IMR-90 (cell line): ENCODE measurements around the gene LILRA1. TPM values are rescaled to one million over a fixed set of nuclear protein-coding genes. Genes with fewer than 3 reads are reported as not detected.

Source experiments
- ATAC-seq: fragments of 200-7000 bp; cut with Tn5 transposase; 2 replicates; pipeline ENCODE4 v1.9.1; 2020; ENCODE audit warnings: low read depth, mild to moderate bottlenecking, moderate library complexity
- BruUV-seq: library from RNA; stranded (reverse); fragments of 400-500 nt; replicated peaks from 2 replicates; lab custom pipeline; 2021; lab: Mats Ljungman, UMichigan
- CTCF ChIA-PET: fragments of 300-600 bp; formaldehyde crosslinking; extraction: SDS; loops from one replicate; lab custom pipeline; 2021; ENCODE audit warnings: antibody characterized with exemption; lab: Yijun Ruan, JAX
- POLR2A ChIA-PET: fragments of 300-600 bp; sonication (Branson Sonifier 250); formaldehyde crosslinking; loops from one replicate; lab custom pipeline; 2022; ENCODE audit warnings: antibody characterized with exemption; ENCODE audit not compliant: unreplicated experiment; lab: Charles Lee
- DNase-seq: peaks from one replicate; pipeline ENCODE4 v3.0.0; 2013
- H2AFZ ChIP-seq: replicated peaks from 2 replicates; pipeline ENCODE3; 2013; ENCODE audit warnings: low read length, mild to moderate bottlenecking; ENCODE audit not compliant: poor library complexity
- H2AK5ac ChIP-seq: 2 replicates; pipeline ENCODE4 v1.6.1; 2013; ENCODE audit warnings: low read depth, low read length, inconsistent platforms
- H2AK9ac ChIP-seq: replicated peaks from 2 replicates; pipeline ENCODE3; 2013; ENCODE audit warnings: mild to moderate bottlenecking, low read depth, low read length, moderate library complexity; ENCODE audit not compliant: poor library complexity
- H2BK120ac ChIP-seq: 2 replicates; pipeline ENCODE4 v1.6.1; 2013; ENCODE audit warnings: low read depth, low read length, inconsistent platforms
- H2BK15ac ChIP-seq: 3 replicates; pipeline ENCODE4 v1.6.1; 2013; ENCODE audit warnings: low read depth, low read length, inconsistent platforms
- H2BK20ac ChIP-seq: 2 replicates; pipeline ENCODE4 v1.6.1; 2013; ENCODE audit warnings: low read depth, mild to moderate bottlenecking, inconsistent platforms, low read length, moderate library complexity
- H2BK5ac ChIP-seq: 2 replicates; pipeline ENCODE4 v1.6.1; 2013; ENCODE audit warnings: mild to moderate bottlenecking, low read depth, low read length, inconsistent platforms; ENCODE audit not compliant: poor library complexity, severe bottlenecking
- H3K14ac ChIP-seq: replicated peaks from 2 replicates; pipeline ENCODE4 v1.6.1; 2013; ENCODE audit warnings: low read depth, low read length, inconsistent platforms
- H3K18ac ChIP-seq: 2 replicates; pipeline ENCODE4 v1.6.1; 2013; ENCODE audit warnings: low read depth, low read length, control low read depth
- H3K23ac ChIP-seq: 2 replicates; pipeline ENCODE4 v1.6.1; 2013; ENCODE audit warnings: low read depth, low read length, inconsistent platforms
- H3K27ac ChIP-seq: 2 replicates; pipeline ENCODE4 v1.5.1; 2013; ENCODE audit warnings: mild to moderate bottlenecking, control low read depth, low read length; ENCODE audit not compliant: insufficient read depth
- H3K27me3 ChIP-seq: 2 replicates; pipeline ENCODE4 v1.6.1; 2013; ENCODE audit warnings: low read length; ENCODE audit not compliant: control insufficient read depth, insufficient read depth
- H3K36me3 ChIP-seq: 2 replicates; pipeline ENCODE4 v1.6.1; 2013; ENCODE audit warnings: low read length, mixed read lengths; ENCODE audit not compliant: control insufficient read depth, insufficient read depth
- H3K4ac ChIP-seq: 2 replicates; pipeline ENCODE4 v1.6.1; 2013; ENCODE audit warnings: low read depth, low read length, inconsistent platforms
- H3K4me1 ChIP-seq: 2 replicates; pipeline ENCODE4 v1.6.1; 2013; ENCODE audit warnings: low read length, mixed read lengths; ENCODE audit not compliant: control insufficient read depth, insufficient read depth
- H3K4me2 ChIP-seq: 2 replicates; pipeline ENCODE4 v1.6.1; 2013; ENCODE audit warnings: low read depth, mild to moderate bottlenecking, control low read depth, low read length, moderate library complexity
- H3K4me3 ChIP-seq: 2 replicates; pipeline ENCODE4 v1.5.1; 2013; ENCODE audit warnings: low read depth, mild to moderate bottlenecking, control low read depth, low read length, moderate library complexity; ENCODE audit not compliant: insufficient read depth
- H3K56ac ChIP-seq: 2 replicates; pipeline ENCODE4 v1.6.1; 2013; ENCODE audit warnings: low read length, inconsistent platforms; ENCODE audit not compliant: insufficient read depth; ENCODE audit errors: extremely low read depth
- H3K79me1 ChIP-seq, 2 experiments: 2 replicates each; pipeline ENCODE4 v1.6.1; 2013; ENCODE audit warnings: low read length in 2 of 2, inconsistent platforms in 1 of 2, low read depth in 1 of 2
- H3K9ac ChIP-seq: 2 replicates; pipeline ENCODE4 v1.6.1; 2013; ENCODE audit warnings: low read depth, low read length, control low read depth
- H3K9me1 ChIP-seq: 2 replicates; pipeline ENCODE4 v1.6.1; 2013; ENCODE audit warnings: low read length, inconsistent platforms; ENCODE audit not compliant: insufficient read depth
- H3K9me3 ChIP-seq: 2 replicates; pipeline ENCODE4 v1.6.1; 2013; ENCODE audit warnings: low read length; ENCODE audit not compliant: control insufficient read depth, insufficient read depth
- H4K20me1 ChIP-seq: 2 replicates; pipeline ENCODE4 v1.6.1; 2013; ENCODE audit warnings: low read length, inconsistent platforms; ENCODE audit not compliant: insufficient read depth
- H4K5ac ChIP-seq: 2 replicates; pipeline ENCODE4 v1.6.1; 2013; ENCODE audit warnings: mild to moderate bottlenecking, low read depth, low read length, control low read depth
- H4K8ac ChIP-seq, 2 experiments: 2 replicates each; pipeline ENCODE4 v1.6.1; 2013; ENCODE audit warnings: low read depth in 2 of 2, low read length in 2 of 2, control low read depth in 1 of 2, inconsistent platforms in 1 of 2
- H4K91ac ChIP-seq: 2 replicates; pipeline ENCODE4 v1.6.1; 2013; ENCODE audit warnings: low read depth, low read length, inconsistent platforms; ENCODE audit not compliant: insufficient read depth
- BHLHE40 ChIP-seq: fragments of 150-350 bp; IDR thresholded peaks from 2 replicates; pipeline ENCODE4 v1.6.1; 2016; ENCODE audit warnings: mild to moderate bottlenecking, low read depth, low read length
- CEBPB ChIP-seq: IDR thresholded peaks from 2 replicates; pipeline ENCODE4 v1.6.1; 2012; ENCODE audit warnings: low read depth, low read length, improper control_type of control experiment
- CHD1 ChIP-seq: IDR thresholded peaks from 2 replicates; pipeline ENCODE4 v1.6.1; 2012; ENCODE audit warnings: low read depth, low read length, improper control_type of control experiment
- FOS ChIP-seq: fragments of 150-350 bp; IDR thresholded peaks from 2 replicates; pipeline ENCODE4 v1.6.1; 2016; ENCODE audit warnings: low read depth, low read length
- MAFK ChIP-seq: IDR thresholded peaks from 2 replicates; pipeline ENCODE4 v1.6.1; 2012; ENCODE audit warnings: low read depth, low read length, improper control_type of control experiment
- MAZ ChIP-seq: IDR thresholded peaks from 2 replicates; pipeline ENCODE4 v1.6.1; 2012; ENCODE audit warnings: low read depth, mild to moderate bottlenecking, low read length, improper control_type of control experiment, moderate library complexity, borderline replicate concordance
- MXI1 ChIP-seq: IDR thresholded peaks from 2 replicates; pipeline ENCODE4 v1.6.1; 2012; ENCODE audit warnings: low read depth, mild to moderate bottlenecking, low read length, moderate library complexity, borderline replicate concordance
- NFE2L2 ChIP-seq: fragments of 150-350 bp; IDR thresholded peaks from 2 replicates; pipeline ENCODE4 v1.6.1; 2016; ENCODE audit warnings: low read depth, mild to moderate bottlenecking, low read length
- POLR2A ChIP-seq: IDR thresholded peaks from 2 replicates; pipeline ENCODE4 v1.6.1; 2012; ENCODE audit warnings: mild to moderate bottlenecking, low read depth, low read length
- RAD21 ChIP-seq: IDR thresholded peaks from 2 replicates; pipeline ENCODE4 v1.6.1; 2012; ENCODE audit warnings: low read length, improper control_type of control experiment
- RCOR1 ChIP-seq: IDR thresholded peaks from 2 replicates; pipeline ENCODE4 v1.6.1; 2012; ENCODE audit warnings: mild to moderate bottlenecking, low read length, improper control_type of control experiment; ENCODE audit not compliant: insufficient replicate concordance
- RFX5 ChIP-seq: IDR thresholded peaks from 2 replicates; pipeline ENCODE4 v1.8.0; 2012; ENCODE audit warnings: low read depth, mild to moderate bottlenecking, low read length, moderate library complexity
- SMC3 ChIP-seq: fragments of 150-350 bp; IDR thresholded peaks from 2 replicates; pipeline ENCODE4 v1.6.1; 2016; ENCODE audit warnings: low read depth, mild to moderate bottlenecking, antibody characterized with exemption, low read length, moderate library complexity
- WGBS, 2 experiments: methylation state at CpG; one replicate each; pipeline versions ENCODE4 v1.1.5 to v1.1.7; 2013; ENCODE audit warnings: missing lambda C conversion rate in 2 of 2; ENCODE audit not compliant: insufficient read length in 1 of 2; ENCODE audit errors: extremely low coverage in 2 of 2; 5-methylcytosine and 5-hydroxymethylcytosine counted together
- dilution Hi-C: fragments of 300-500 bp; cut with HindIII; formaldehyde crosslinking; loops from one replicate; pipeline ENCODE4 v1.14.3; 2018; ENCODE audit warnings: low sequenced_read_pairs; ENCODE audit not compliant: unreplicated experiment
- in situ Hi-C: fragments of 300-500 bp; cut with MboI; formaldehyde crosslinking; loops from 3 replicates; pipeline ENCODE4 v1.14.3; 2019; ENCODE audit warnings: low sequenced_read_pairs, inconsistent platforms, mixed read lengths
- intact Hi-C: fragments of 100-400 bp; cut with micrococcal nuclease; formaldehyde crosslinking; loops from 2 replicates; pipeline ENCODE4 v1.10.0; 2022
- polyA plus RNA-seq, 3 experiments: library from polyadenylated mRNA; depleted of rRNA; stranded (reverse); fragments of >200 nt; gene quantifications; 2 replicates each; pipeline ENCODE4 v1.2.3, GENCODE V29; 2012; ENCODE audit warnings: low replicate concordance in 1 of 3
- total RNA-seq: library from RNA; depleted of rRNA; stranded (reverse); fragments of >200 nt; gene quantifications from 2 replicates; pipeline ENCODE4 v1.2.3, GENCODE V29; 2012
- TF ChIP-seq, protein P1 (sequence below): fragments of 150-350 bp; IDR thresholded peaks from 2 replicates; pipeline ENCODE4 v1.6.1; 2017; ENCODE audit warnings: mild to moderate bottlenecking, antibody characterized with exemption, low read length, low read depth
- TF ChIP-seq, protein P2 (sequence below): fragments of 150-350 bp; IDR thresholded peaks from 2 replicates; pipeline ENCODE4 v1.6.1; 2016; ENCODE audit warnings: low read depth, mild to moderate bottlenecking, low read length, moderate library complexity, borderline replicate concordance
- TF ChIP-seq, protein P3 (sequence below): conservative IDR thresholded peaks from 2 replicates; pipeline ENCODE4 v1.5.1; 2012; ENCODE audit warnings: mild to moderate bottlenecking, low read depth, low read length, improper control_type of control experiment

LILRA1 gene
- total and polyA plus RNA-seq, 2 of the 4 experiments (the other 2 are of a cell fraction) = not detected

DNA sequence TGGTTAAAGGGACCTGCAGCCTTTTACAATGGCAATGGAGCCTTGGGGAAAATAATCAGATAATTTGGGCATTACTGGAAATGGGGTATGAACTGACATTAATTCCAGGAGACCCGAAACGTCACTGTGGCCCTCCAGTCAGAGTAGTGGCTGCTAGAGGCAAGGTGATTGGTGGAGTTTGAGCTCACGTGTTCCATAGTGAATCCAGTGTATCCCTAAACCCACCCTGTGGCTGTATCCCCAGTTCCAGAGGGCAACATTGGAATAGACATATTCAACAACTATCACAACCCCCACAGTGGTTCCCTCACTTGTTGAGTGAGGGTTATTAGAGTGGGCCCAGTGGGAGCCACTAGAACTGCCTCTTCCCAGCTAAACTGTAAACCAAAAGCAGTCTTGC lies 23.1 kb upstream of the LILRA1 start:
- no peaks in the 10 kb centered on the region for H3K4me1 ChIP-seq
- no peak overlapping the region for H3K14ac ChIP-seq
- H3K4ac ChIP-seq = no peak overlapping the region
- no peak overlapping the region for H3K4me3 ChIP-seq
- dilution Hi-C loops = no loop called here
- H2BK15ac ChIP-seq = no peak overlapping the region
- no peak overlapping the region for H2AK5ac ChIP-seq
- H4K8ac ChIP-seq = no peak overlapping the region
- H3K79me1 ChIP-seq = no peaks in the 10 kb centered on the region
- WGBS, 2 experiments = no CpG with 5 or more reads among the region's 3 CpGs
- no peak overlapping the region for H2BK120ac ChIP-seq
- in situ Hi-C loops = no loop called here
- no peaks in the 10 kb centered on the region for H3K9me1 ChIP-seq
- no peak overlapping the region for H2AK9ac ChIP-seq
- no peak overlapping the region for H3K18ac ChIP-seq
- no peaks in the 10 kb centered on the region for H3K36me3 ChIP-seq
- no peak overlapping the region for H3K4me2 ChIP-seq
- no peak overlapping the region for H2BK5ac ChIP-seq
- TF ChIP-seq, protein P1, sequence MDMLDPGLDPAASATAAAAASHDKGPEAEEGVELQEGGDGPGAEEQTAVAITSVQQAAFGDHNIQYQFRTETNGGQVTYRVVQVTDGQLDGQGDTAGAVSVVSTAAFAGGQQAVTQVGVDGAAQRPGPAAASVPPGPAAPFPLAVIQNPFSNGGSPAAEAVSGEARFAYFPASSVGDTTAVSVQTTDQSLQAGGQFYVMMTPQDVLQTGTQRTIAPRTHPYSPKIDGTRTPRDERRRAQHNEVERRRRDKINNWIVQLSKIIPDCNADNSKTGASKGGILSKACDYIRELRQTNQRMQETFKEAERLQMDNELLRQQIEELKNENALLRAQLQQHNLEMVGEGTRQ = no peak
- no peak for TF ChIP-seq RFX5
- no peak for TF ChIP-seq CHD1
- no peak for TF ChIP-seq POLR2A
- no peak for TF ChIP-seq BHLHE40
- no peak for TF ChIP-seq CEBPB
- no peak for TF ChIP-seq MXI1
- TF ChIP-seq NFE2L2 = no peak
- TF ChIP-seq MAFK = no peak
- no peak for TF ChIP-seq RAD21
- no peak for TF ChIP-seq SMC3
- no peak for TF ChIP-seq FOS
- no peak for TF ChIP-seq RCOR1
- no peak for TF ChIP-seq MAZ
- TF ChIP-seq, protein P2, sequence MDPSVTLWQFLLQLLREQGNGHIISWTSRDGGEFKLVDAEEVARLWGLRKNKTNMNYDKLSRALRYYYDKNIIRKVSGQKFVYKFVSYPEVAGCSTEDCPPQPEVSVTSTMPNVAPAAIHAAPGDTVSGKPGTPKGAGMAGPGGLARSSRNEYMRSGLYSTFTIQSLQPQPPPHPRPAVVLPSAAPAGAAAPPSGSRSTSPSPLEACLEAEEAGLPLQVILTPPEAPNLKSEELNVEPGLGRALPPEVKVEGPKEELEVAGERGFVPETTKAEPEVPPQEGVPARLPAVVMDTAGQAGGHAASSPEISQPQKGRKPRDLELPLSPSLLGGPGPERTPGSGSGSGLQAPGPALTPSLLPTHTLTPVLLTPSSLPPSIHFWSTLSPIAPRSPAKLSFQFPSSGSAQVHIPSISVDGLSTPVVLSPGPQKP = no peak
- TF ChIP-seq, protein P3, sequence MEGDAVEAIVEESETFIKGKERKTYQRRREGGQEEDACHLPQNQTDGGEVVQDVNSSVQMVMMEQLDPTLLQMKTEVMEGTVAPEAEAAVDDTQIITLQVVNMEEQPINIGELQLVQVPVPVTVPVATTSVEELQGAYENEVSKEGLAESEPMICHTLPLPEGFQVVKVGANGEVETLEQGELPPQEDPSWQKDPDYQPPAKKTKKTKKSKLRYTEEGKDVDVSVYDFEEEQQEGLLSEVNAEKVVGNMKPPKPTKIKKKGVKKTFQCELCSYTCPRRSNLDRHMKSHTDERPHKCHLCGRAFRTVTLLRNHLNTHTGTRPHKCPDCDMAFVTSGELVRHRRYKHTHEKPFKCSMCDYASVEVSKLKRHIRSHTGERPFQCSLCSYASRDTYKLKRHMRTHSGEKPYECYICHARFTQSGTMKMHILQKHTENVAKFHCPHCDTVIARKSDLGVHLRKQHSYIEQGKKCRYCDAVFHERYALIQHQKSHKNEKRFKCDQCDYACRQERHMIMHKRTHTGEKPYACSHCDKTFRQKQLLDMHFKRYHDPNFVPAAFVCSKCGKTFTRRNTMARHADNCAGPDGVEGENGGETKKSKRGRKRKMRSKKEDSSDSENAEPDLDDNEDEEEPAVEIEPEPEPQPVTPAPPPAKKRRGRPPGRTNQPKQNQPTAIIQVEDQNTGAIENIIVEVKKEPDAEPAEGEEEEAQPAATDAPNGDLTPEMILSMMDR = no peak
- H4K91ac ChIP-seq = no peak overlapping the region
- H4K5ac ChIP-seq = no peak overlapping the region
- no peak overlapping the region for H3K23ac ChIP-seq
- H2AFZ ChIP-seq = no peak overlapping the region
- intact Hi-C loops = no loop called here
- no peak overlapping the region for H3K27ac ChIP-seq
- H4K20me1 ChIP-seq = no peaks in the 10 kb centered on the region
- POLR2A ChIA-PET = no interaction called here
- no peaks in the 10 kb centered on the region for H3K27me3 ChIP-seq
- ATAC-seq = no peak
- no peak overlapping the region for H3K56ac ChIP-seq
- no TSS peak for BruUV-seq
- H3K9me3 ChIP-seq = peaks cover 32% of the 10 kb centered on the region
- CTCF ChIA-PET = no interaction called here
- H3K9ac ChIP-seq = no peak overlapping the region
- no peak for DNase-seq
- no peak overlapping the region for H2BK20ac ChIP-seq
